HG03025 (cell line): ENCODE results near the gene POLR1G.

Experiments
- ATAC-seq: cut with Tn5 transposase; IDR thresholded peaks from one replicate; pipeline ENCODE4 v1.9.1; 2021; ENCODE audit warnings: mild to moderate bottlenecking, moderate library complexity; ENCODE audit not compliant: unreplicated experiment, low FRiP score

The POLR1G gene

GRCh38 chr19:45443462-45444317 is 37.2 kb downstream of the POLR1G start:
- ATAC-seq: no peak

- ATAC-seq: no peak
Observed at GRCh38 chr19:45444318-45445041, 38.0 kb downstream of the POLR1G start.

- ATAC-seq: no peak
Observed at GRCh38 chr19:45445139-45445538, 38.7 kb downstream of the POLR1G start.

GRCh38 chr19:45446295-45446694 is 39.9 kb downstream of the POLR1G start:
- no peak for ATAC-seq

GRCh38 chr19:45446944-45447343 is 40.5 kb downstream of the POLR1G start:
- no peak for ATAC-seq

- ATAC-seq: no peak
Observed at GRCh38 chr19:45448425-45448756, 41.9 kb downstream of the POLR1G start.

GRCh38 chr19:45448887-45449299 is 42.4 kb downstream of the POLR1G start:
- ATAC-seq: no peak

- no peak for ATAC-seq
Observed at GRCh38 chr19:45450012-45450333, 43.5 kb downstream of the POLR1G start.

- ATAC-seq: no peak
Observed at GRCh38 chr19:45451131-45451849, 44.8 kb downstream of the POLR1G start.

- no peak for ATAC-seq
Observed at GRCh38 chr19:45451850-45452387, 45.5 kb downstream of the POLR1G start.

- ATAC-seq: no peak
Observed at GRCh38 chr19:45455707-45456499, 49.5 kb downstream of the POLR1G start.

- ATAC-seq: no peak
Observed at GRCh38 chr19:45456500-45456815, 50.0 kb downstream of the POLR1G start.

GRCh38 chr19:45457776-45458175 is 51.3 kb downstream of the POLR1G start:
- no peak for ATAC-seq
